HepG2 (cell line): ENCODE results near the gene WBP1. TPM values are rescaled to one million over a fixed set of nuclear protein-coding genes. Genes with fewer than 3 reads are reported as not detected.

ENCODE experiments used
- ATF7 ChIP-seq, 2 experiments: fragments of 450-650 bp in 1 of 2; sonication (generic) in 1 of 2; formaldehyde crosslinking in 1 of 2; IDR thresholded peaks; 2 replicates each; pipeline versions ENCODE4 v1.4.0 to v1.6.1; 2016 to 2020; ENCODE audit warnings: antibody characterized with exemption in 1 of 2, mild to moderate bottlenecking in 1 of 2, missing genetic modification reagents in 1 of 2
- ETV5 ChIP-seq: IDR thresholded peaks from 2 replicates; pipeline ENCODE4 v1.6.1; 2018; ENCODE audit warnings: missing biosample characterization, missing genetic modification reagents, inconsistent platforms, borderline replicate concordance
- NFE2L1 ChIP-seq: sonication (generic); formaldehyde crosslinking; IDR thresholded peaks from 2 replicates; pipeline ENCODE4 v1.4.0; 2020; ENCODE audit warnings: missing genetic modification reagents, mild to moderate bottlenecking, borderline replicate concordance
- NKX3-1 ChIP-seq: sonication (generic); formaldehyde crosslinking; IDR thresholded peaks from 2 replicates; pipeline ENCODE4 v1.5.0; 2020; ENCODE audit warnings: missing genetic modification reagents
- RBM39 ChIP-seq: fragments of 200-400 bp; formaldehyde crosslinking; IDR thresholded peaks from one replicate; pipeline ENCODE4 v1.6.1; 2018; ENCODE audit warnings: antibody characterized with exemption, mild to moderate bottlenecking, low read depth, low read length; ENCODE audit not compliant: poor library complexity, severe bottlenecking
- SALL2 ChIP-seq: sonication (generic); formaldehyde crosslinking; IDR thresholded peaks from 2 replicates; pipeline ENCODE4 v1.8.1; 2023; ENCODE audit warnings: mild to moderate bottlenecking, missing genetic modification reagents, inconsistent platforms
- SP1 ChIP-seq, 2 experiments: fragments of 450-650 bp in 1 of 2; sonication (generic) in 1 of 2; formaldehyde crosslinking in 1 of 2; IDR thresholded peaks; 2 replicates each; pipeline versions ENCODE4 v1.4.0 to v1.6.1; 2016 to 2020; ENCODE audit warnings: missing genetic modification reagents in 1 of 2
- TGIF2 ChIP-seq: IDR thresholded peaks from 2 replicates; pipeline ENCODE4 v1.6.1; 2016; ENCODE audit warnings: control low read depth, missing compliant biosample characterization
- TOPORS ChIP-seq: sonication (generic); formaldehyde crosslinking; IDR thresholded peaks from 2 replicates; pipeline ENCODE4 v1.8.0; 2023; ENCODE audit warnings: mild to moderate bottlenecking, missing genetic modification reagents
- ZNF225 ChIP-seq: sonication (generic); formaldehyde crosslinking; IDR thresholded peaks from 2 replicates; pipeline ENCODE4 v1.4.0; 2020; ENCODE audit warnings: mild to moderate bottlenecking, missing genetic modification reagents
- ZNF263 ChIP-seq: sonication (generic); formaldehyde crosslinking; IDR thresholded peaks from 2 replicates; pipeline ENCODE4 v1.4.0; 2020; ENCODE audit warnings: missing genetic modification reagents
- ZNF563 ChIP-seq: sonication (generic); formaldehyde crosslinking; IDR thresholded peaks from 2 replicates; pipeline ENCODE4 v1.8.0; 2022; ENCODE audit warnings: mild to moderate bottlenecking, moderate library complexity, missing genetic modification reagents
- ZNF564 ChIP-seq: sonication (generic); formaldehyde crosslinking; IDR thresholded peaks from 2 replicates; pipeline ENCODE4 v1.8.1; 2023; ENCODE audit warnings: mild to moderate bottlenecking, missing genetic modification reagents
- ZNF7 ChIP-seq: IDR thresholded peaks from 2 replicates; pipeline ENCODE4 v1.6.1; 2016; ENCODE audit warnings: missing biosample characterization, missing genetic modification reagents
- polyA plus RNA-seq, 8 experiments: library from polyadenylated mRNA; depleted of rRNA in 3 of 8; stranded (reverse) in 7 of 8; unstranded in 1 of 8; fragments of >200 nt; fragmentation: Illumina TruSeq in 4 of 8; extraction: Trizol in 4 of 8; gene quantifications; 2 replicates each; pipeline versions ENCODE4 v1.2.1 to v1.2.3, GENCODE V29; 2011 to 2016; ENCODE audit warnings: low read depth in 4 of 8, missing spikeins in 1 of 8, mixed read lengths in 1 of 8; ENCODE audit not compliant: insufficient read depth in 1 of 8
- total RNA-seq, 5 experiments: library from RNA; depleted of rRNA; stranded (reverse); fragments of >200 nt; fragmentation: Illumina TruSeq; extraction: Trizol; gene quantifications; 2 replicates each; pipeline ENCODE4 v1.2.3, GENCODE V29; 2016; ENCODE audit warnings: low read depth in 1 of 5
- TF ChIP-seq, protein P1 (sequence below): sonication (generic); formaldehyde crosslinking; IDR thresholded peaks from 2 replicates; pipeline ENCODE4 v1.4.0; 2020; ENCODE audit warnings: low read depth, missing genetic modification reagents
- TF ChIP-seq, protein P2 (sequence below): sonication (generic); formaldehyde crosslinking; IDR thresholded peaks from 2 replicates; pipeline ENCODE4 v1.9.0; 2021; ENCODE audit warnings: missing genetic modification reagents, mild to moderate bottlenecking, borderline replicate concordance
- TF ChIP-seq, protein P3 (sequence below): fragments of 450-650 bp; IDR thresholded peaks from 2 replicates; pipeline ENCODE4 v1.6.1; 2017
- TF ChIP-seq, protein P4 (sequence below): sonication (generic); formaldehyde crosslinking; IDR thresholded peaks from 2 replicates; pipeline ENCODE4 v1.5.0; 2020; ENCODE audit warnings: missing genetic modification reagents, mild to moderate bottlenecking, borderline replicate concordance

WBP1 gene
- total and polyA plus RNA-seq, 2 of the 13 experiments (the other 11 are each of a cell fraction or from before 2014, with no cell fraction given): 38.8 to 85.7 TPM

DNA sequence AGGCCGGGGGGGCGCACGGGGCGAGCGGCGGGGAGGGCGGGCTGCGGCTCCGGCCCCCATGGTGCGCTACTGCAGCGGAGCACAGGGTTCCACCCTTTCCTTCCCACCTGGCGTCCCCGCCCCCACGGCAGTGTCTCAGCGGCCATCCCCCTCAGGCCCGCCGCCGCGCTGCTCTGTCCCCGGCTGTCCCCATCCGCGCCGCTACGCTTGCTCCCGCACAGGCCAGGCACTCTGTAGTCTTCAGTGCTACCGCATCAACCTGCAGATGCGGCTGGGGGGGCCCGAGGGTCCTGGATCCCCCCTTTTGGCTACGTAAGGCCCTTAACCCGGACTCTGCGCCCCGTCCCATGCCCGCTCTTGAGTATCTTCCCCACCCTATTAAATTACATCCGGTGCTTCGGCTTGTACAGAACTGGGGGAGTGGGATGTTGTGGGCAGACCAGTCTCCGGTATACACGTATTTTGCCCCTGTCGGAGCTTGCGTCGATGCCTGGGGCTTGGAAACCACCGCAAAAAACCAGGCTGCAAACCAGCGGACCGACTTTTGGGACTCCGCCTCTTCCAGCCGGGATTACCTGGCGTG is 598 bp upstream of the WBP1 start (continued):
- peak; percentile 66; the same call in 1 of the 2 replicates for TF ChIP-seq NKX3-1
- TF ChIP-seq, protein P1, sequence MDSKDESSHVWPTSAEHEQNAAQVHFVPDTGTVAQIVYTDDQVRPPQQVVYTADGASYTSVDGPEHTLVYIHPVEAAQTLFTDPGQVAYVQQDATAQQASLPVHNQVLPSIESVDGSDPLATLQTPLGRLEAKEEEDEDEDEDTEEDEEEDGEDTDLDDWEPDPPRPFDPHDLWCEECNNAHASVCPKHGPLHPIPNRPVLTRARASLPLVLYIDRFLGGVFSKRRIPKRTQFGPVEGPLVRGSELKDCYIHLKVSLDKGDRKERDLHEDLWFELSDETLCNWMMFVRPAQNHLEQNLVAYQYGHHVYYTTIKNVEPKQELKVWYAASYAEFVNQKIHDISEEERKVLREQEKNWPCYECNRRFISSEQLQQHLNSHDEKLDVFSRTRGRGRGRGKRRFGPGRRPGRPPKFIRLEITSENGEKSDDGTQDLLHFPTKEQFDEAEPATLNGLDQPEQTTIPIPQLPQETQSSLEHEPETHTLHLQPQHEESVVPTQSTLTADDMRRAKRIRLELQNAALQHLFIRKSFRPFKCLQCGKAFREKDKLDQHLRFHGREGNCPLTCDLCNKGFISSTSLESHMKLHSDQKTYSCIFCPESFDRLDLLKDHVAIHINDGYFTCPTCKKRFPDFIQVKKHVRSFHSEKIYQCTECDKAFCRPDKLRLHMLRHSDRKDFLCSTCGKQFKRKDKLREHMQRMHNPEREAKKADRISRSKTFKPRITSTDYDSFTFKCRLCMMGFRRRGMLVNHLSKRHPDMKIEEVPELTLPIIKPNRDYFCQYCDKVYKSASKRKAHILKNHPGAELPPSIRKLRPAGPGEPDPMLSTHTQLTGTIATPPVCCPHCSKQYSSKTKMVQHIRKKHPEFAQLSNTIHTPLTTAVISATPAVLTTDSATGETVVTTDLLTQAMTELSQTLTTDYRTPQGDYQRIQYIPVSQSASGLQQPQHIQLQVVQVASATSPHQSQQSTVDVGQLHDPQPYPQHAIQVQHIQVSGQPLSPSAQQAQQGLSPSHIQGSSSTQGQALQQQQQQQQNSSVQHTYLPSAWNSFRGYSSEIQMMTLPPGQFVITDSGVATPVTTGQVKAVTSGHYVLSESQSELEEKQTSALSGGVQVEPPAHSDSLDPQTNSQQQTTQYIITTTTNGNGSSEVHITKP (CRISPR knock-in tag): no peak
- no peak for TF ChIP-seq ATF7 (IDR thresholded peaks at IDR 0.05)
- peak; percentile 58 for TF ChIP-seq ATF7 (CRISPR knock-in tag; IDR thresholded peaks at IDR 0.05)
- no peak for TF ChIP-seq ZNF7
- peak; percentile 75 for TF ChIP-seq SALL2 (CRISPR knock-in tag)
- TF ChIP-seq ETV5 (CRISPR knock-in tag): peak; percentile 33; the same call in 1 of the 2 replicates
- TF ChIP-seq ZNF563: peak; percentile 91
- TF ChIP-seq, protein P2, sequence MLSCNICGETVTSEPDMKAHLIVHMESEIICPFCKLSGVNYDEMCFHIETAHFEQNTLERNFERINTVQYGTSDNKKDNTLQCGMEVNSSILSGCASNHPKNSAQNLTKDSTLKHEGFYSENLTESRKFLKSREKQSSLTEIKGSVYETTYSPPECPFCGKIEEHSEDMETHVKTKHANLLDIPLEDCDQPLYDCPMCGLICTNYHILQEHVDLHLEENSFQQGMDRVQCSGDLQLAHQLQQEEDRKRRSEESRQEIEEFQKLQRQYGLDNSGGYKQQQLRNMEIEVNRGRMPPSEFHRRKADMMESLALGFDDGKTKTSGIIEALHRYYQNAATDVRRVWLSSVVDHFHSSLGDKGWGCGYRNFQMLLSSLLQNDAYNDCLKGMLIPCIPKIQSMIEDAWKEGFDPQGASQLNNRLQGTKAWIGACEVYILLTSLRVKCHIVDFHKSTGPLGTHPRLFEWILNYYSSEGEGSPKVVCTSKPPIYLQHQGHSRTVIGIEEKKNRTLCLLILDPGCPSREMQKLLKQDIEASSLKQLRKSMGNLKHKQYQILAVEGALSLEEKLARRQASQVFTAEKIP (CRISPR knock-in tag): no peak
- TF ChIP-seq RBM39: peak; percentile 73
- no peak; the same call in 1 of the 2 replicates for TF ChIP-seq ZNF564 (CRISPR knock-in tag)
- no peak; the same call in 1 of the 2 replicates for TF ChIP-seq TGIF2 (CRISPR knock-in tag)
- TF ChIP-seq ZNF263 (CRISPR knock-in tag): peak; percentile 60; the same call in 1 of the 2 replicates
- TF ChIP-seq, protein P3, sequence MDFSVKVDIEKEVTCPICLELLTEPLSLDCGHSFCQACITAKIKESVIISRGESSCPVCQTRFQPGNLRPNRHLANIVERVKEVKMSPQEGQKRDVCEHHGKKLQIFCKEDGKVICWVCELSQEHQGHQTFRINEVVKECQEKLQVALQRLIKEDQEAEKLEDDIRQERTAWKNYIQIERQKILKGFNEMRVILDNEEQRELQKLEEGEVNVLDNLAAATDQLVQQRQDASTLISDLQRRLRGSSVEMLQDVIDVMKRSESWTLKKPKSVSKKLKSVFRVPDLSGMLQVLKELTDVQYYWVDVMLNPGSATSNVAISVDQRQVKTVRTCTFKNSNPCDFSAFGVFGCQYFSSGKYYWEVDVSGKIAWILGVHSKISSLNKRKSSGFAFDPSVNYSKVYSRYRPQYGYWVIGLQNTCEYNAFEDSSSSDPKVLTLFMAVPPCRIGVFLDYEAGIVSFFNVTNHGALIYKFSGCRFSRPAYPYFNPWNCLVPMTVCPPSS: no peak
- peak; percentile 66; the same call in 1 of the 2 replicates for TF ChIP-seq TOPORS (CRISPR knock-in tag)
- TF ChIP-seq, protein P4, sequence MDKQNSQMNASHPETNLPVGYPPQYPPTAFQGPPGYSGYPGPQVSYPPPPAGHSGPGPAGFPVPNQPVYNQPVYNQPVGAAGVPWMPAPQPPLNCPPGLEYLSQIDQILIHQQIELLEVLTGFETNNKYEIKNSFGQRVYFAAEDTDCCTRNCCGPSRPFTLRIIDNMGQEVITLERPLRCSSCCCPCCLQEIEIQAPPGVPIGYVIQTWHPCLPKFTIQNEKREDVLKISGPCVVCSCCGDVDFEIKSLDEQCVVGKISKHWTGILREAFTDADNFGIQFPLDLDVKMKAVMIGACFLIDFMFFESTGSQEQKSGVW (CRISPR knock-in tag): no peak
- TF ChIP-seq SP1 (IDR thresholded peaks at IDR 0.05): no peak
- TF ChIP-seq SP1 (CRISPR knock-in tag; IDR thresholded peaks at IDR 0.05): peak; percentile 77
- TF ChIP-seq ZNF225 (CRISPR knock-in tag): peak; percentile 82; the same call in 1 of the 2 replicates
- no peak for TF ChIP-seq NFE2L1
